Measurements from ENCODE around the gene CYP4F8.
"Not testable (repeated sequence)": the region's sequence is repeated elsewhere in the genome, so short reads cannot be mapped to it uniquely, and the experiment has no call there.

CYP4F8 gene

DNA sequence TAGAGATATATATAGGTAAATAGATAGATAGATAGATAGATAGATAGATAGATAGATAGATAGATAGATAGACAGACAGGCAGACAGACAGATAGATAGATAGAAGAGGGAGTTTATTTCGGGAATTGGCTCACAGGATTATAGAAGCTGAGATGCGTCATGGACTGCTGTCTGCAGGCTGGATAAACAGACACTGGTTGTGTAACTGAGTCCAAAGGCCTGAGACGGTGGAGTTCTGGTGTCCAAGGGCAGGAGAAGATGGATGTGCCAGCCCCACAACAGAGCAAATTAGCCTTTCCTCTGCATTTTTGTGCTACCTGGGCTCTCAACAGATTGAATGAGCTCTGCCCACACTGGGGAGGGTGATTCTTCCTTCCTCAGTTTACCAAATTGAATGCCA lies 28.4 kb downstream of the CYP4F8 start:
- no peak for DNase-seq (ENCODE audit: low spot score)
- FAIRE-seq: no peak

DNA sequence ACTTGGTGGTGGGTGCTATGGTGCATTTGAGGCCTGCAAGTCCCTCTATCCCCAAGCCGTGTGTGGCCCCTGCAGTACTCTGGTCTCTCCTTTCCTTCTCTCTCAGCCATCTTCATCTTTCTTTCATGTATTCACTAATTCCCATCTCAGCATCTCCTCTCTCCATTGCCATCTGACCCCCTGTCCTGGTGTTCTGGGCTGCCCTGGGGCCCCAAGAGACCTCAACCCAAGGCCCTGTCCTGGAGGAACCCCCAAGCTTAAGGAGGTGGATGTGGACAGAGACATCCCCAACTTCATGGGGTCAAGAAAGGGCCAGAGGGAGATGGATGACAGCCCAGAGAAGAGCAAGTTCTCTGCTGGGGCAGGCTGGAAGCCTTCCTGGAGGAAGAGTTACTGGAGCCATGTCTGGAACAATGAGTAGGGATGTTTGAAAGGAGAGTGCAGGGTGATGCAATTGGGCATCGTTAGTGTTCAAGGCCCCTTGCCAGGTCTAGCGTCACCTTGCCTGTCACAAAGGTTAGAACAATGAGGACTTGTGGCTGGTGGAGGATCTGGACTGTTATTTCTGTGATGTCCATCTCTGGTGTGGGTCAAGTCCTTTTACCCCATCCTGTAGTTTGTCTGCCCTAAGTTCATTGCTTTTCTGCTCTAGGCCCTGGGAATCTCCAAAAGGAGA lies 29.2 kb downstream of the CYP4F8 start:
- FAIRE-seq (no peak), DNase-seq (ENCODE audit: low spot score) (no peak)

DNA sequence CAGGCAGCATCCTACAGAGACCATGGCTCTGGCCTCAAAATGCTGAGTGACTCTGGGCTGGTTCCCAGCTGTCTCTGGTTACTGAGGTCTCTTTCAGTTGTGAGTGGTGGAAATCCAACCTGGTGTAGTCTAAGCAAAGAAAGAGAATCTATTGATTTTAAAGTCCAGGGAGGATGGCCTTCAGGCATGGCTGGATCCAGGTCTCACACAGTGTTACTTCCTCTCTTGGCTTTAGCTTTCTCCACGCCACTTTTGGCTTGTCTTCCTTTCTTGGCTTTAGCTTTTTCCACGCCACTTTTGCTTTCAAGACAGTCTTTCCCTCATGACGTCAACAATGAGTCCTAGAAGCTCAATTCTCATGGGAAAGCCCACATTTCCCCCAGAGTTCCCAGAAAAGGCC lies 29.8 kb downstream of the CYP4F8 start:
- DNase-seq (ENCODE audit: low spot score) (no peak), FAIRE-seq (no peak)

DNA sequence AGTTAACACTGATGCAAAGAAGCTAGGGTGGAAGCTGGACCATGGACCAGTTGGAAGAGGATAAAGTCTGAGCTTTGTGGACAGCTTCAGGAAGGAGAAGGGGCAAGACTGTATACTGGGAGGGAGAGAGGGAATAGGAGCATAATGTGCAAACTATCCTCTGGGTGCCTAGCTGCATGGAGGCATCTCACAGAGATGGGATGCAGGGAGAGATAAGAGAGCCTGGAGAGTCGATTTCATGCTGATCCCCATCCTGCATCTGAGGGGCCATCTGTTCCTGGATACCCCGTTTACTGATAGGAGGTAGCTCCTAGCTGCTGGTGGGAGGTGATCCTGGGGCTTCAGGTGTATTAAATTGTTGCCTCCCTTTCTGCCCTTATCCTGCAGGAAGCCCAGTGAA lies 34.5 kb downstream of the CYP4F8 start:
- no peak for FAIRE-seq
- DNase-seq (ENCODE audit: low spot score): no peak

DNA sequence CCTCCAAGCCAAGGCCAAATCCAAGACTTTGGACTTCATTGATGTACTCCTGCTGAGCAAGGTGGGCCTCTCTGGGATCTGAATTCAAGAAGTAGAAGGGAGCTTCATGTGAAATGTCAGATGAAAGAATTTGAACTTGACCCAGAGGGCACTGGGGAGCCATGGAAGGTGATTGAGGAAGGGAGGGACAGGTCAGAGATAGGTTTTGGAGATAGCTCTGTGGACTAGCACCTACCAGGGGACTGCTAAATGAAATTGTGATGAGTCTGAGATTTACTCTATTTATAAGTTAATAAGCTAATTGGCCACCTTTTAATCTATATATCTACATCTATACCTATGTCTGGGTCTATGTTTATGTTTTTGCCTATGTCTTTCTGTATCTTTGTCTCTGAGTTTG lies 35.1 kb downstream of the CYP4F8 start:
- FAIRE-seq; DNase-seq (ENCODE audit: low spot score): not testable (repeated sequence)

DNA sequence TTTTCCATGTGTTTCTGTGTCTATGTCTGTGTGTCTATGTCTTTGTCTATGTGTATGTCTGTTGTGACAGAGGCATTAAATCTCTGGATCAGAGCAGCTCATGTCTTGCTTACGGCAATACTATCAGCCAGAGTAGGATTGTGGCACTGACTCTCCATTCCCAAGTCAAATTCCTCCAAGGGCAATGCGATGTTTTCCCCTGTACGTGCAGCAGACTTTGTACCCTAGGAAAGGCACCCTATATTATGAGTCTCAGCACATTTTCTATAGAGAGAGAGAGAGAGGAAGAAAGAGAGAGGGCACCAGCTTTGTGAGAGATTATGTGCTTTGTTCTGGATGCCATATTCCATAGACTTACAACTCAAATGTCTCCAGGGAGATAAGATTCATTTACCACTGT lies 36.8 kb downstream of the CYP4F8 start:
- DNase-seq (ENCODE audit: low spot score): no peak
- FAIRE-seq: no peak

DNA sequence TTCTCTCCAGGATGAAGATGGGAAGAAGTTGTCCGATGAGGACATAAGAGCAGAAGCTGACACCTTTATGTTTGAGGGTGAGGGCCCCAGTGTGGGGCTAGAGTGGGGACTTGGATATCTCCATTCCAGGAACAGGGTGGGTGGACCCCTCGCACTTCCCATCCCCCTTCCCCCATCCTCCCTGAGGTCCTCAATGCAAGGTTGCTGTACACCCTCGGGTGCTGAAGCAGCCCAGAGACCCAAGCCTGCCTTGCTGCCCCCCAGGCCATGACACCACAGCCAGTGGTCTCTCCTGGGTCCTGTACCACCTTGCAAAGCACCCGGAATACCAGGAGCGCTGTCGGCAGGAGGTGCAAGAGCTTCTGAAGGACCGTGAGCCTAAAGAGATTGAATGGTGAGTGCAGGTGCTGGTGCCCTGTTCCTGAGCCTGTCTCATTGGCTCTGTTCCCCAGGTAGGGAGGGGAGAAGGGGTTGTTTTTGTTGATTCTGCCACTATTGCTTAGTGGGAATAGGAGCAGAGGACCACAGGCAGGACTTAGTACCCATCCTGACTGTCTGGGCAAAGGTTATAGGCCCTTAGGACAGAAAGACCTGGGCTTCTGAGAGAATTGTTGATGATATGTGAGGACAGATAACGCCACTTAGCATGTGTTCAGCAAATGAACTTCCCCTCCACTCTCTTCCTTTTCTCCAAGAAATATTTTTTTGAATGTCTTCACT lies 37.7 kb downstream of the CYP4F8 start:
- DNase-seq (ENCODE audit: low spot score) (no peak), FAIRE-seq (no peak)

DNA sequence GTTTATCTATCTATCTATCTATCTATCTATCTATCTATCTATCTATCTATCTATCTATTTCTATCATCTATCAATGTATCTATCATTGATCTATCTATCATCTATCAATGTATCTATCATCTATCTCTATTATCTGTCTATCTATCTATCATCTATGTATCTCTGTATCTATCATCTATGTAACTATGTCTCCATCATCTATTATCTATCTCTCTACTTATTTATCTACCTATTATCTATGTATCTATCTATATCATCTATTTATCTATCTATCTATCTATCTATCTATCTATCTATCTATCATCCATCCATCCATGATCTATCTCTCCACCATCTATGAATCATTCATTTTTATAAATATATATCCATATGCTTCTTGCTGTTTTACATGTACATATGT lies 41.4 kb downstream of the CYP4F8 start:
- no peak for FAIRE-seq
- DNase-seq (ENCODE audit: low spot score): no peak

DNA sequence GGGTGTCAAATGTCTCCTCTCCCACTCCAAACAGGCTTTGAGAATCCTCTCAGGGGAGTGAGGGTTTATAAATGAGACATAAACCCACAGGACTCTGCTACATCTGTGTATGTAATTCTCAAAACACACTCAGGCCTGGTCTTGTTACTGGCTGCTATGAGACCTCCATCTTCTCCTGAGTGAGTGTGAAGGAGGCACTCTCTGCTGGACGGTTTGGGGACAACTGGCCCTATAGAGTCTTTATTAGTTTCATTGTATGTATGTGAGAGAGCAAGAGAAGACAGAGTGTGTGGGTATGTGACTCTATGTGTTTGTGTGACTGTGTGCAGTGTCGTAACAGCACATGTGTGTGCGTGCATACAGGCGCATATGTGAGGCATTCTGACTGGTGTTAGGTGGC lies 48.2 kb downstream of the CYP4F8 start:
- no peak for DNase-seq (ENCODE audit: low spot score)
- no peak for FAIRE-seq

DNA sequence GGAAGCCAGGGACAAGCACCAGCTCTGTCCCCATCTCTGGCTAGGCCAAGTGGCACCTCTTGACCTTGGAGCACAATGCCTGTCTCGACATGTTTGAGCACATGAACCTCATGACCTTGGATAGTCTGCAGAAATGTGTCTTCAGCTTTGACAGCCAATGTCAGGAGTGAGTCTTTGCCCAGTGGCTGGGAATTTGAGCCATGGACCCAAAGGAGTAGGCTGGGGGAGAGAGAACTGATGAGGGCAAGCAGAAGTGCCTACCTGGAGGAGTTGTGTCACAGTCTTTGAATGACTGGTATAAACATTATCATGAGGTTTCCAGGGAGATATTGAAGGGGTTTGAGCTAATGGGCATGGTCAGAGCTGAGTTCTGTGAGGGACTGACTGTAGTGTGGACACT lies 51.2 kb downstream of the CYP4F8 start:
- DNase-seq (ENCODE audit: low spot score) (no peak), FAIRE-seq (no peak)

DNA sequence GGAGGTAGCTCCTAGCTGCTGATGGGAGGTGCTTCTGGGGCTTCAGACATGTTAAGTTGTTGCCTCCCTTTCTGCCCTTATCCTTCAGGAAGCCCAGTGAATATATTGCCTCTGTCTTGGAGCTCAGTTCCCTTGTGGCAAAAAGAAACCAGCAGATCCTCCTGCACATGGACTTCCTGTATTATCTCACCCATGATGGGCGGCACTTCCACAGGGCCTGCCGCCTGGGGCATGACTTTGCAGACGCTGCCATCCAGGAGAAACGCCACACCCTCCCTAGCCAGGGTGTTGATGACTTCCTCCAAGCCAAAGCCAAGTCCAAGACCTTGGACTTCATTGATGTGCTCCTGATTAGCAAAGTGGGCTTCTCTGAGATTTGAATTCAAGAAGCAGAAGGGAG lies 51.9 kb downstream of the CYP4F8 start:
- FAIRE-seq: no peak
- no peak for DNase-seq (ENCODE audit: low spot score)

DNA sequence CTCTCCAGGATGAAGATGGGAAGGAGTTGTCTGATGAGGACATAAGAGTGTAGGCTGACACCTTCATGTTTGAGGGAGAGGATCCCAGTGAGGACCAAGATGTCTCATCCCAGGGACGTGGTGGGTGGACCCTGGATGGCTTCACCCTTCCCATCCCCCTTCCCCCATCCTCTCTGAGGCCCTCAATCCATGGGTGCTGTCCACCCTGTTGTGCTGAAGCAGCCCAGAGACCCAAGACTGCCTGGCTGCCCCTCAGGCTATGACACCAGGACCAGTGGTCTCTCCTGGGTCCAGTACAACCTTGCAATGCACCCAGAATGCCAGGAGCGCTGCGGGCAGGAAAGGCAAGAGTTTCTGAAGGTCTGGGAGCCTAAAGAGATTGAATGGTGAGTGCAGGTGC lies 54.4 kb downstream of the CYP4F8 start:
- no peak for DNase-seq (ENCODE audit: low spot score)
- FAIRE-seq: no peak

DNA sequence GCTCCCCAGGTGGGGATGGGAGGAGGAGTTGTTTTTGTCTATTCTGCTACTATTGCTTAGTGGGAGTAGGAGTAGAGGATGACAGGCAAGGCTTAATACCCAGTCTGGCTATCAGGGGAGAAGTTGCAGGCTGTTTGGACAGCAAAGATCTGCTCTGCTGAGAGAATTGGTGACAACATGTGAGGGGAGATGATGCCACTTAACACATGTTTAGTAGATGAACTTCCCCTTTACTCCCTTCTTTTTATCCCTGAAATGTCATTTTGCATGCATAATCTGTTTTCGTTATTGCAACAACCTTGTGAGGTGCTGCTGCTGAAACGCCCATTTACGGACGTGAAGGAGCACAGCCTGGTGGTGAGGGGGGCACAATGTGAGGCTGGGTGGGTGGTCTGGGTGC lies 54.9 kb downstream of the CYP4F8 start:
- DNase-seq (ENCODE audit: low spot score) (no peak), FAIRE-seq (no peak)

DNA sequence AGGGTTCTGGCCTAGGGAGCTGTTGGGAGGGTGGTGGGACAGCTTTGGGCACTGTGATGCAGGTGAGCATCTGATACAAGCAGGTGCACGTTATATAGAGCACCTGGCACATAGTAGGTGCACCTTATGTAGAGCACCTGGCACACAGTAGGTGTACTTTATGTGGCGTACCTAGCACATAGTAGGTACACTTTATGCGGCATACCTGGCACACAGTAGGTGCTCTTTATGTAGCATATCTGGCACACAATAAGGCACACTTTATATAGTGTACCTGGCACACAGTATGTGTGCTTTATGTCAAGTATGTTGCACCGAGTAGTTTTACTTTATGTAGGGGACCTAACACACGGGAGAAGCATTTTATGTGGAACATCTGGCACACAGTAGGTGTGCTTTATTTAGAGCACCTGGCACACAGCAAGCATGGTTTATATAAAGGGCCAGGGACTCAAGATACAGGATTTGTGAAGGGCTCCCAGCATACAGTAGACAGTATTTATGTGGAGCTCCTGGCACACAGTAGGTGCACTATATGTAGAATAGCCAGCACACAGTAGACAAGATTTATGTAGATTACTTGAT lies 56.3 kb downstream of the CYP4F8 start:
- FAIRE-seq (no peak), DNase-seq (ENCODE audit: low spot score) (no peak)

DNA sequence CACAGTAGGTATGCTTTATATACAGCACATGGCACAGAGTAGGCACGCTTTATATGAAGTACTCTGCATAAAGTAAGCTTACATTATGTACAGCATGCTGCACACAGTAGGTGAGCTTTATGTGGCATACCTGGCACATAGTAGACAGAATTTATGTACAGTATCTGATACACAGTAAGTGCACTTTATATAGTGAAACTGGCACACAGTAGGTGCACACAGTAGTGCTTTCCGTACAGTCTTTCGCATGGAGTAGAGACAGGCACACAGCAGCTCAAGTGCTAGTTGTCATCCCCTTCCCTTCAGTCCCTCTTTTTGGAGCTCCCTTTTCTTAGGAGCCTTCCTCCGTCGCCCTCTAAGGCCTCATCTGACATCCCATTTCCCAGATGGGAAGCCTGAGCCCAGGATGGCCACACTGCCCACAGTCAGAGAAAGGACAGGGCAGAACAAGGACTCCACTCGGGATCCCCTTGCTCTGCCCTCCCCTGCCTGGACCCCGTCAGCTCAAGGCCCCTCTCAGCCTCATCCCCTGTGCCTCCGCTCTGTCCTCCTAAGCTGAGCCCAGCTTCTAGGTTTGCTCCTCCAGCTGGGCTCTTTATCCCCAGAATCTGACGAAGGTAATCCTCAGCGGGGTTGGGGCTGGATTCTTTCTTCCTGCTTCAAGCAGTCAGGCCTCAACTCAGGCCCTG lies 57.0 kb downstream of the CYP4F8 start:
- no peak for FAIRE-seq
- no peak for DNase-seq (ENCODE audit: low spot score)

DNA sequence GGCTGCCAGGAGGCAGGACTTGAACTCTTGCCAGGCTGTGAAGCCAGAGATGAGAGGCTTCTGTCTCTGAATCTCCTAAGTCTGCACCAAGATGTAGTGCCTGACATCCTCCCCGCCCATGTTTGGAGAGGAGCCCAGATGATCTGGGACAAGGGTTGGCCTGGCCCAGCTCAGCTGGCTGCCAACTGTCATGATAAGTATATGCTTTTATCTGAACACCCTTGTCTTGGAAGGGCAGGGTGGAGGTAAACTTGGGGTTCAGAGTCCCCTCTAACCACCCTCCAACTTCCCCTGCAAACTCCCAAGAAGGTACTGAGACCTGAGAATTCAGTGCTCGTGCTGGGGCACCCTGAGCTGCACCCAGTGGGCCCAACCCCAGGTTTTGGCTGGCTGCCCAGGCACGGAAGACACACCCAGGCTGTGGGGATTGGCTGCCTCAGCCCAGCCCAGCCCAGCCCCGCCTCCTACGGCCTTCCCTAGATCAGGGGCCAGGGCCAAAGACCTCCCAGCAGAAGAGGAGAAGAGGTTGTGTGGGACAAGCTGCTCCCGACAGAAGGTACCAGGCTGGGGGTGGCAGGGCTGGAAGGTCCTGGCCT lies 57.7 kb downstream of the CYP4F8 start, which contains the start of gene CYP4F12:
CYP4F12 (plus strand) TSS at position 508 of the 596 bp plus-strand sequence. CDS start 443 bp downstream, outside the sequence.
- DNase-seq (ENCODE audit: low spot score) (no peak), FAIRE-seq (no peak)

DNA sequence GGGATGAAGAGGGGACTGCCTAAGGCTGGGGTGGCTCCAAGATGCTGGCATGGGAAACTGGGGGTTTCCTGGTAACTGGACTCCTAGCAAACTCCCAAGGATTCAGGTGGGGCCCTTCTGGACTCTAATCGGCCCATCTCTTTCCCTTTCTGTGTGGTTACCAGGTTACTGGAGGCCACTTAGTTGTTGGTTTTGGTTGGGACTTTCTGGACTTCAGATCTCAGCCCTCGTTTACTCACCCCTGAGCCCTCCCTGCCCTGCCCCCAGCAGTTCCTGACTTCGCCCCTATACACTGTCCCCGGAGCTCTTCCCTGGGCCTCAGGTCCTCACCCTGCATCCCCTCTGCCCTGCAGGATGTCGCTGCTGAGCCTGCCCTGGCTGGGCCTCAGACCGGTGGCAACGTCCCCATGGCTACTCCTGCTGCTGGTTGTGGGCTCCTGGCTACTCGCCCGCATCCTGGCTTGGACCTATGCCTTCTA lies 58.2 kb downstream of the CYP4F8 start:
- DNase-seq (ENCODE audit: low spot score): no peak
- FAIRE-seq: no peak

DNA sequence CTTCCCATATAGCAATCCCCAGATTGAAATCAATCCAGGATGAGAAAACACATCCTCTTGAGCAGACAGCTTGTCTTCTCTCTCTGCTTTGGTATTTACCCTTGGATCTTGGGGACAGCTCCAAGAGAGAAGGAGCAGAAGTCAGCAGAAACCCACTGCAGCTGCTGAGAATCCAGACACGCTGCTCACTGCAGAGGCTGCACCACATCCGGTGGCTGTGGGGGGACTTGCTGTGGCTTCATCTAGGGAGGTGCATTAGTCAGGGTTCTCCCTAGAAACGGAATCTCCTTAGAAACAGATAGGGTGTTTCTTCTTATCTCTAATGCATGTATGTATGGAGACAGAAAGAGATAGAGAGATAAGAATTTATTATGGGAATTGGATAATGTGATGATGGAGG lies 60.5 kb downstream of the CYP4F8 start:
- FAIRE-seq: no peak
- DNase-seq (ENCODE audit: low spot score): no peak

DNA sequence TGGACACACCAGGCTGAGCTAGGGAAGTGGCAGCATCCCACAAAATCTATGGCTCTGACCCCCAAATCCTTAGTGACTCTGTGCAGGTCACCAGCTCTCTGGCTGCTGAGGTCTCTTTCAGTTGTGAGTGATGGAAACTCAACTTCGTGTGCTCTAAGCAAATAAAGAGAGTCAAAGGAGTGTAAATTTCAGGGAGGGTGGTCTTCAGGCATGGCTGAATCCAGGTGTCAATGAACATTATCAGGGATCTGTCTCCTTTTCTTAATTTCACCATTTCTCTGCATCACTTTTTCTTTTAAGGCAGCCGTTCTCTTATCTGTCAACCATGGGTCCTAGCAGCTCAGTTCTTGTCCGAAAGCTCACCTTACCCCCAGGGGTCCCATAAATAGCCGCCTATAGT lies 64.1 kb downstream of the CYP4F8 start:
- no peak for DNase-seq (ENCODE audit: low spot score)

DNA sequence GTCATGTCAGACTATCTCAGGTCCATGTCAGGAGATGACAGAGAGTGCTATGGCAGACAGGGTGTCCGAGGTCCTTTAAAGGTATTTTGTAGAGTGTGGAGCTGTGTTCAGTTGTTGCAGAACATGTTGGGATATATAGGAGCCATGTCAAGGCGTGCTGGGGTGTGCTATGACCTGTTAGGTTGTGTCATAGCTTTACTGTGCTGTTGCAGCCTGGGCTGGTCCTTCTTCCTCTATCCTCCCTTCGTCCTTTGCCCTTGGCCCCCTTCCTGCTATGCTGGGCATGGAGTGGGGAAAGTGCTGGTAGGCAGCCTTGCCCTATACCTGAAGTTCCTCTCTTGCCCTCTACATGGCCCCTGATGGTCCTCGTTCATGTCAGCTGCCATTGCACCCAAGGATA lies 64.8 kb downstream of the CYP4F8 start:
- not testable (repeated sequence) for DNase-seq (ENCODE audit: low spot score); FAIRE-seq

More for the DNA sequence above, 64.1 kb downstream of the CYP4F8 start:
- no peak for FAIRE-seq
